A549 (cell line): ENCODE measurements around the gene LRCOL1.

Experiments
- CEBPB ChIP-seq, 2 experiments: fragments of >200 bp in 1 of 2; sonication (Bioruptor Twin) in 1 of 2; formaldehyde crosslinking in 1 of 2; IDR thresholded peaks; 2 replicates each; pipeline ENCODE4 v1.6.1; 2012 to 2016
- CTCF ChIP-seq: fragments of >200 bp; sonication (Bioruptor Twin); formaldehyde crosslinking; IDR thresholded peaks from 3 replicates; pipeline ENCODE4 v1.5.1; 2016
- EHMT2 ChIP-seq: fragments of 200-600 bp; sonication (generic); IDR thresholded peaks from 2 replicates; pipeline ENCODE4 v1.6.1; 2016; ENCODE audit warnings: antibody characterized with exemption, low read depth, mild to moderate bottlenecking, moderate library complexity
- EP300 ChIP-seq, 2 experiments: fragments of >200 bp; sonication (Bioruptor Twin); formaldehyde crosslinking; IDR thresholded peaks; 2 replicates in 1 of 2; 3 replicates in 1 of 2; pipeline ENCODE4 v1.6.1; 2016 to 2017
- HMGXB4 ChIP-seq: fragments of 250-450 bp; sonication (Bioruptor Pico); IDR thresholded peaks from 2 replicates; pipeline ENCODE4 v1.5.0; 2021; ENCODE audit warnings: mild to moderate bottlenecking, moderate library complexity, borderline replicate concordance
- KDM5A ChIP-seq: fragments of 200-600 bp; sonication (generic); IDR thresholded peaks from 2 replicates; pipeline ENCODE4 v1.6.1; 2016; ENCODE audit warnings: antibody characterized with exemption, mild to moderate bottlenecking
- MAZ ChIP-seq: fragments of 150-350 bp; IDR thresholded peaks from 2 replicates; pipeline ENCODE4 v1.6.1; 2014; ENCODE audit warnings: antibody characterized with exemption, low read depth, low read length, borderline replicate concordance
- PBX3 ChIP-seq: IDR thresholded peaks from 2 replicates; pipeline ENCODE4 v1.6.1; 2012
- PHF8 ChIP-seq: fragments of 200-600 bp; sonication (generic); IDR thresholded peaks from 2 replicates; pipeline ENCODE4 v1.6.1; 2016; ENCODE audit warnings: low read depth, mild to moderate bottlenecking, antibody characterized with exemption, moderate library complexity, borderline replicate concordance
- REST ChIP-seq: fragments of 200-600 bp; sonication (generic); IDR thresholded peaks from 2 replicates; pipeline ENCODE4 v1.6.1; 2016; ENCODE audit warnings: antibody characterized with exemption, mild to moderate bottlenecking, moderate library complexity
- USF2 ChIP-seq: fragments of 450-650 bp; IDR thresholded peaks from 2 replicates; pipeline ENCODE4 v1.6.1; 2014; ENCODE audit warnings: antibody characterized with exemption

GRCh38 chr12:132583411-132583710 lies 27.0 kb downstream of the LRCOL1 start:
- TF ChIP-seq USF2 (no peak), MAZ (no peak), CEBPB (IDR thresholded peaks at IDR 0.05) (no peak), CTCF (no peak), PBX3 (no peak), PHF8 (no peak), EP300 (IDR thresholded peaks at IDR 0.05) (no peak), HMGXB4 (CRISPR knock-in tag) (no peak), KDM5A (no peak), EHMT2 (no peak), REST (no peak)
